Measurements from ENCODE around the gene DDX24.

DNA sequence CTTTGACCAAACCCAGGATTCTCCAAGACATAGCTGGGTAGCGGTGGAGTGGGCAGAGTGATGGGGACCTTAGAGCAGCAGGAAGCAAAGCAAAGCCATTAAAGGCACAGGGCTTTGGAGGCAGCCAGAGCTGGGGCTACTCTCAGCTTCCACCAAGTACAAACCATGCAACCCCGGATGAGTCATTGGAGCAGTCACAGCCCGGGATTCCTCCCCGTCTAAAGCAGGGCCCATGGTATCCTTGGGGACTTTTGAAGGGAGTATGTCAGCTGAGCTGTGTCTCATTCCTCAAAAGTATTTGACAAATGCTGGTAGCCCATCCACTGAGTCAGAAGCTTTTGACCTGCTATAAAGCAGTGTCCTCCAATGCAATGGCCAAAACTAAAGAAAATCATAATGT is 19.8 kb upstream of the DDX24 start:
- no peak for TF ChIP-seq EZH2phosphoT487 (IDR thresholded peaks at IDR 0.05; ENCODE audit: insufficient read depth, low read depth)
- no peak for TF ChIP-seq EZH2 (IDR thresholded peaks at IDR 0.05; ENCODE audit: insufficient read depth, poor library complexity, severe bottlenecking)
